ENCODE data around the gene ILKAP. TPM values are rescaled to one million over a fixed set of nuclear protein-coding genes. Genes with fewer than 3 reads are reported as not detected.

The ILKAP gene
- total RNA-seq, 1 donor from 2014 or later, result 20.7 TPM

- no peak for DNase-seq (ENCODE audit: low read depth)
Measured at GRCh38 chr2:238124488-238125126, 78.9 kb downstream of the ILKAP start.

DNA sequence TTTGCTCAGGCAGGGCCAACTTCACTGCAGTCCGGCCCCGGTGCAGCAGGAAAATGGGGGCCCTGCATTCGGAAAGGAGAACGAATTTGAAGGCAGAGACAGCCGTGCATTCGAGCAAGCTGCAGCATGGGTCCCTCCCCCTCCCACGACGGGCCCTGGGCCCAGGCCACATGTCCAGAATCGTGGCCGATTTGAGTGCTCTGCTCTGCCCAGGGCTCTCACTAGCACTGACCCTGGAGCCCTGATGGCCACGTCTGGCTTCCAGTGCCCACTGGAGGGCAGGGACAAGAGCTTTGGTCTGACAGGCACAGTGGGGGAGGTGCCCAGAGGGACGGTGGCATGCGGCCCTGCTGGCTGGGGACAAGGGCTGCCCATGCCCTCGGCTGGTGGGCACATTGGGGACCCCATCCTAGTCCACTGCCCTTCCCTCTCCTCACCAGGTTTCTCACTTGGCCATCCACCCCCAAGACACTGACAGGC, 79.5 kb downstream of the ILKAP start:
- DNase-seq (ENCODE audit: low read depth), result no peak

DNA sequence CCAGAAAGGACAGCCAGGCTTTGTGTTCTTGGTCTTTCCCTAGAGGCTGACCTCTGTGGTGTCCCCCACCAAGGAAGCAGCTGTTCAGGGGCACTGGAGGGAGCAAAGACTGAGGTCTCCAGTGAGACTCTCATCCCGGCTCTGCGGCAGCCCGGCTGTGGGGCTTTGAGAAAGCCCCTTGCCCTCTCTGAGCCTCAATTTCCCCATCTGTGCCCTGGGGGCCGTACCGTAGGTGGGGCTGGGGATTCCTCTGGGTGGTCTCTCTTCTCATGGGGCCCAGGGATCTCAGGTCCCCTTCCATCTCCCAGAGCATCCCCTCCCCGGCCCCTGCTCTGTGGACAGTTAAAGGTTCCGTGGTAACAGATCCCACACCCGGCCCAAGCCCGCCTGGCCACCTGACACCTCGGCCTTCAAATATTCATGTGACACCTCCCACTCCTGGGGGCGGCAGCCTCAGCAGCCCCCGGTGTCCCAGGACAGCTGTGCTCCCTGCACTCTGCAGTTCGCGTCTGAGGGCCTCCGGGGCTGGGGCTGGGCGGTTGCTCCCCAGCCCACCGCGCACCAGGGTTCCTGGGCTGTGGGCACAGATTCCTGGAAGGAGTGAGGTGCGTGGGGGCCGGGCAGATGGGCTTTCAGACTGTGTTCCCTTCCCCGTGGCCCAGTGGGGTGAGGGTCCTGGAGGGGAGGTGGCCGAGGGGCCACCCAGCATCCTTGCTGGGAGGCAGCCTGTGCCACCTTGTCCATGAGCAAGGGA, 80.1 kb downstream of the ILKAP start:
- no peak for DNase-seq (ENCODE audit: low read depth)

DNA sequence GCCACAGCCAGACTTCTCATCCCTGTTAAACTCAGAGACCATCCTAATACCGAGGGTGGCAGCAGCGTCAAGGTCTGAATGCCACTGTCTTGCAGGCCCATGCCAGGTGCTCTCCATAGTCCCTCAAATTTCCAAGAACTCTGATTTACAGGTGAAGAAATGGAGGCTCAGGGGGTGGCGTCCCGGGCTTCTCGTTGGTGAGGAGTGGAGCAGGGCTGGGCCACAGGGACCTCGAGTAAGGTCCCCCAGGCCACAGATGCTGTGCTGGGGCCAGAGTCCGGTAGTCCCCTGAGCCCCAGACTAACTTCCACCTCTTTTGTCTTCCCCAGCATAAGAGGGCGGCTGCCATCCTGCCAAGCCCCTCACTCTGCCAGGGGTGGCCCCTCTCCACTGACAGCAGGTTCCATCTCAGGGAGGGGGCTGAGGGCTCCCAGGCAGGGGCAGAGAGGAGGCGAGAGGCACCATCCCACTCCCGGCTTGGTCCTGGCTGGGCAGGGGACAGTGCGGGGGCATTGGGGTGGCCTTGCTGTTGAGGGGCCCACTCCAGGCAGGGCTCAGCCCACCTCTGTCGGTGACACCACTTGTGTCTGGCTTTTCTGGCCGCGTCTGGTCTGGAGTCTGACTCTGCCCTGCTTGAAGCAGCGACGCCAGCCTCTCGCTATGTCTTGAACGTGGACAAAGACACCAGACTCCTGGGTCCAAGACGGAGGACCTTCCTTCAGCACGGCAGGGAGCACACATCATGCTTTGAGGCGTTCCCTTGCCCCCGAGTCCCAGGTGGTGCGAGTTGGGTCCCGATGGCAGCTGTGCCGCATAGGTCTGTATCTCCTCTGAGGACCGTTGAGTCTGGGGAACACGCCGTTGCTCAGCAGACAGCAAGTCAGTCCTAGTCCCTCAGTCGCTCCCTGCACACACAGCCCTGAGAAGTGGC, 80.9 kb downstream of the ILKAP start:
- no peak for DNase-seq (ENCODE audit: low read depth)

- DNase-seq (ENCODE audit: low read depth), result no peak
Measured at GRCh38 chr2:238121511-238122286, 81.8 kb downstream of the ILKAP start.

GRCh38 chr2:238120463-238121298, 82.8 kb downstream of the ILKAP start:
- no peak for DNase-seq (ENCODE audit: low read depth)

Other genes with a start within 250 kb of the ILKAP start
- gene UBE2F, start 236.7 kb downstream of the ILKAP start, total RNA-seq, result 56.0 and 61.1 TPM in 2 replicates
- 18.2 and 18.6 TPM in 2 replicates for gene SCLY, start 142.7 kb downstream of the ILKAP start, total RNA-seq
- 0.85 and 4.5 TPM in 2 replicates for gene ESPNL, start 103.4 kb downstream of the ILKAP start, total RNA-seq
- 0.40 and 0.87 TPM in 2 replicates for gene KLHL30, start 65.0 kb downstream of the ILKAP start, total RNA-seq
- gene ERFE, start 44.7 kb downstream of the ILKAP start, total RNA-seq, result 10.4 and 13.9 TPM in 2 replicates
- 2.4 and 15.6 TPM in 2 replicates for gene HES6, start 36.3 kb upstream of the ILKAP start, total RNA-seq
- gene PER2, start 84.9 kb upstream of the ILKAP start, total RNA-seq, result 1.0 and 3.7 TPM in 2 replicates
- 6.4 and 25.3 TPM in 2 replicates for gene TRAF3IP1, start 116.8 kb upstream of the ILKAP start, total RNA-seq
- 22.1 and 32.0 TPM in 2 replicates for gene ASB1, start 223.2 kb upstream of the ILKAP start, total RNA-seq